ENCODE data around the gene LARP1B. TPM values are rescaled to one million over a fixed set of nuclear protein-coding genes. Genes with fewer than 3 reads are reported as not detected.

Gene LARP1B
- total RNA-seq, 3 donors from 2014 or later: 21.8 to 31.1 (median 29.0) TPM

DNA sequence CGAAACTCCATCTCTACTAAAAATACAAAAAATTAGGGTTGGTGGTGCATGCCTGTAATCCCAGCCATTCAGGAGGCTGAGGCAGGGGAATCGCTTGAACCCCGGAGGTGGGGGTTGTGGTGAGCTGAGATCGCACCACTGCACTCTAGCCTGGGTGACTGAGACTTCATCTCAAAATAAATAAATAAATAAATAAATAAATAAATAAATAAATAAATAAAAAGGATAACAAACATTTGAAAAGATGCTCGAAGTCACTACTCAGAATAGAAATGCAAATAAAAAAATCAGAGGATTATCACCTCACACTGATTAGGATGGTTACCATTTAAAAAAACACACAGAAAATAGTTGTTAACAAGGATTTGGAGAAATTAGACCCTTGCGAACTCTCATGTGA, 73.8 kb downstream of the LARP1B start:
- Histone ChIP-seq H3K4me3 (no peak overlapping the region), H3K4me1 (no peaks in the 10 kb centered on the region), H3K36me3 (no peaks in the 10 kb centered on the region), H3K27ac (no peak overlapping the region), H3K9me3 (no peaks in the 10 kb centered on the region), H3K27me3 (no peaks in the 10 kb centered on the region)
- no peak for DNase-seq (ENCODE audit: low spot score in 2 of 2)
- TF ChIP-seq POLR2AphosphoS5 (IDR thresholded peaks at IDR 0.05) (no peak), POLR2A (IDR thresholded peaks at IDR 0.05) (no peak)
- TF ChIP-seq, protein P1, sequence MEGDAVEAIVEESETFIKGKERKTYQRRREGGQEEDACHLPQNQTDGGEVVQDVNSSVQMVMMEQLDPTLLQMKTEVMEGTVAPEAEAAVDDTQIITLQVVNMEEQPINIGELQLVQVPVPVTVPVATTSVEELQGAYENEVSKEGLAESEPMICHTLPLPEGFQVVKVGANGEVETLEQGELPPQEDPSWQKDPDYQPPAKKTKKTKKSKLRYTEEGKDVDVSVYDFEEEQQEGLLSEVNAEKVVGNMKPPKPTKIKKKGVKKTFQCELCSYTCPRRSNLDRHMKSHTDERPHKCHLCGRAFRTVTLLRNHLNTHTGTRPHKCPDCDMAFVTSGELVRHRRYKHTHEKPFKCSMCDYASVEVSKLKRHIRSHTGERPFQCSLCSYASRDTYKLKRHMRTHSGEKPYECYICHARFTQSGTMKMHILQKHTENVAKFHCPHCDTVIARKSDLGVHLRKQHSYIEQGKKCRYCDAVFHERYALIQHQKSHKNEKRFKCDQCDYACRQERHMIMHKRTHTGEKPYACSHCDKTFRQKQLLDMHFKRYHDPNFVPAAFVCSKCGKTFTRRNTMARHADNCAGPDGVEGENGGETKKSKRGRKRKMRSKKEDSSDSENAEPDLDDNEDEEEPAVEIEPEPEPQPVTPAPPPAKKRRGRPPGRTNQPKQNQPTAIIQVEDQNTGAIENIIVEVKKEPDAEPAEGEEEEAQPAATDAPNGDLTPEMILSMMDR (IDR thresholded peaks at IDR 0.05): no peak
- intact Hi-C loops (cut with DNase I; ENCODE audit: low total_unique reads): no loop called here

DNA sequence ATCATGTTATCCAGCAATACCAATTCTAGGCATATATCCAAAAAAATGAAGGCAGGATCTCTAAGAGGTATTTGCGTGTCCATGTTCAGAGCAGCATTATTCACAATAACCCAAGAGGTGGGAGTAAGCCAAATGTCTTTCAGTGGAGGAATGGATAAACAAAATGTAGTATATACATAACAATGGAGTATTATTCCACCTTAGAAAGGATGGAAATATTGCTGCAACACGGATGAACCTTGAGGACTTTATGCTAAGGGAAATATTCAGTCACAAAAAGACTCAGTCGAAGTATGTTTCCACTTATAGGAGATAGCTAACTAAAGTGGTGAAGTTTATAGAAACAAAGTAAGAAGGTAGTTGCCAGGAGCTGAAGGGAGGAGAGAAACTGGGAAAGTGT, 74.3 kb downstream of the LARP1B start:
- no peaks in the 10 kb centered on the region for H3K9me3 ChIP-seq
- H3K36me3 ChIP-seq: no peaks in the 10 kb centered on the region
- TF ChIP-seq, protein P1 (IDR thresholded peaks at IDR 0.05): no peak
- TF ChIP-seq POLR2A (IDR thresholded peaks at IDR 0.05): no peak
- no peak for TF ChIP-seq POLR2AphosphoS5 (IDR thresholded peaks at IDR 0.05)
- intact Hi-C loops (cut with DNase I; ENCODE audit: low total_unique reads): no loop called here
- H3K4me1 ChIP-seq: no peaks in the 10 kb centered on the region
- no peak overlapping the region for H3K4me3 ChIP-seq
- no peak overlapping the region for H3K27ac ChIP-seq
- DNase-seq (ENCODE audit: low spot score in 2 of 2): no peak
- H3K27me3 ChIP-seq: no peaks in the 10 kb centered on the region

DNA sequence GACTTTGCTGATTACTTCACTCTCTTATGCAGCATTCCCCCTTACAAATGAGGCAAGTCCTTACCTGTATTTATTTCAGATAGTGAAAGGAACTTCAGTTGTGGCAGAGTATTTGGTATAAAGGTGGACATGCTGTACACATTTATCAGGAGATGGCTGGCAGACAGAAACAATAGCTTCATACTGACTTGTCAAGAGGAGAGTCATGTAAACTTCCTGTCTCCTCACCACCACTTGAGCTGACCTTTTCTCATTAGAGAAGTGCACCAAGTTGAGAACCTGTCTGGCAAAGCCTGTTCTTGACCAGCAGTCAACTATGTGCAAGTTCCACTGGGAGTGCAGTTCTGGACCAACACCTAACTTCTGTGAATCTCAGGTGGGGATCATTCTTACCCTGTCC, 80.8 kb downstream of the LARP1B start:
- intact Hi-C loops (cut with DNase I; ENCODE audit: low total_unique reads): no loop called here

DNA sequence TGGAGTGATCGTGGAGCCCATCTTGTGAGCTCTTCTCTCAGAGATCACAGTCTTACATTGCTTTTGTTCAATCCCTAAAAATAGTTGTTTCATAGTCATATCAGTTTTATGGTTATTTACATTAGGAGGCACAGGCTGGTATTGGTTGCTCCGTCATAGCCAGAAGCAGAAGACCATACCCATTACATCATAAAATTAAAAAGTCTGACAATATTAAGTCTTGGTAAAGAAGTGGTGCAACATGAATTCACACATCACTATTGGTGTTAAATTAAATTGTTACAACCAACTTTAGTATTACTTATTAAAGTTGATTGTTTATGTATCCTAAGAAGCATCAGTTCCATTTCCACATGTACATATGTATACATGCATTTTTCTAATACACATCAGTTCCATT, 84.6 kb downstream of the LARP1B start:
- H3K27ac ChIP-seq: no peak overlapping the region
- peaks cover 5 to 11% of the 10 kb centered on the region in 2 donors for H3K9me3 ChIP-seq
- no peak for DNase-seq (ENCODE audit: low spot score in 2 of 2)
- TF ChIP-seq POLR2AphosphoS5 (IDR thresholded peaks at IDR 0.05): no peak
- TF ChIP-seq POLR2A (IDR thresholded peaks at IDR 0.05): no peak
- TF ChIP-seq, protein P1 (IDR thresholded peaks at IDR 0.05): no peak
- no peaks in the 10 kb centered on the region for H3K4me1 ChIP-seq
- no peak overlapping the region for H3K4me3 ChIP-seq
- H3K36me3 ChIP-seq: no peaks in the 10 kb centered on the region
- no peaks in the 10 kb centered on the region for H3K27me3 ChIP-seq
- intact Hi-C loops (cut with DNase I; ENCODE audit: low total_unique reads): no loop called here

More for the DNA sequence above, 80.8 kb downstream of the LARP1B start:
- Histone ChIP-seq H3K27ac (no peak overlapping the region), H3K36me3 (no peaks in the 10 kb centered on the region), H3K27me3 (no peaks in the 10 kb centered on the region), H3K4me3 (no peak overlapping the region), H3K4me1 (no peaks in the 10 kb centered on the region), H3K9me3 (peaks cover 5 to 11% of the 10 kb centered on the region in 2 donors)
- DNase-seq (ENCODE audit: low spot score in 2 of 2): no peak
- TF ChIP-seq, protein P1 (IDR thresholded peaks at IDR 0.05): no peak
- no peak for TF ChIP-seq POLR2AphosphoS5 (IDR thresholded peaks at IDR 0.05)

DNA sequence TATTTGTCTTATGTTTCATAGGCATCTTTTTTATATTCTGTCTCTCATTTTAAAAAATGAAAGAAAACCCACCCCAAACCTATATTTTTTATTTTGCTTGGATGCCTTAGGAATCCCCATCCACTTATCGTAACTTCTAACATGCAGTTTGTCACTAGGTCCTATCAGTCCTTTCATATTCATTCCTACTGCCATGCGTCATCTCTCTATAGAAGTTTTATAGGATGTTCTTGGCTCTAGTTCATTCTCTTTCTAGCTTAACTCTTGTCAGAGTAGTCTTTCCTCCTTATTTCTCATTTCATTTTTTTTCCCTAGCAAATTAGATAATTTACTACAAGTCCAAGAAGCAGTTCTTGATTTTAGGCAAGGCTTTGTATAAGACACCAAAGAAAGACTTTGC, 92.7 kb downstream of the LARP1B start:
- H3K4me3 ChIP-seq: no peak overlapping the region
- H3K27me3 ChIP-seq: no peaks in the 10 kb centered on the region
- no peak overlapping the region for H3K27ac ChIP-seq
- H3K36me3 ChIP-seq: no peaks in the 10 kb centered on the region
- no peaks in the 10 kb centered on the region for H3K9me3 ChIP-seq
- no peak for DNase-seq (ENCODE audit: low spot score in 2 of 2)
- no peaks in the 10 kb centered on the region for H3K4me1 ChIP-seq
- TF ChIP-seq POLR2A (IDR thresholded peaks at IDR 0.05) (no peak), POLR2AphosphoS5 (IDR thresholded peaks at IDR 0.05) (no peak)
- TF ChIP-seq, protein P1 (IDR thresholded peaks at IDR 0.05): no peak
- intact Hi-C loops (cut with DNase I; ENCODE audit: low total_unique reads): no loop called here
